Endothelial cell of umbilical vein (primary cell): ENCODE results near the gene TSPEAR. TPM values are rescaled to one million over a fixed set of nuclear protein-coding genes. Genes with fewer than 3 reads are reported as not detected.

ENCODE experiments used
- BruUV-seq: library from RNA; stranded (reverse); fragments of 400-500 nt; replicated peaks from 2 replicates; lab custom pipeline; 2021; lab: Mats Ljungman, UMichigan
- CTCF ChIA-PET: fragments of 300-600, 350-600 bp; sonication (Branson Sonifier 250); formaldehyde crosslinking; loops from one replicate; lab custom pipeline; 2021; ENCODE audit warnings: antibody characterized with exemption, inconsistent platforms; lab: Charles Lee
- POLR2A ChIA-PET: fragments of 300-600, 350-600 bp; sonication (Branson Sonifier 250); formaldehyde crosslinking; loops from one replicate; lab custom pipeline; 2021; ENCODE audit warnings: antibody characterized with exemption, inconsistent platforms; lab: Charles Lee
- DNase-seq: peaks from one replicate; pipeline ENCODE4 v3.0.0-alpha.2; 2011; ENCODE audit warnings: low read depth, low spot score
- FAIRE-seq: peaks from 2 replicates; lab custom pipeline; 2011; peaks lifted over from hg19 to GRCh38; lab: Jason Lieb, UNC
- H2AFZ ChIP-seq: 2 replicates; pipeline ENCODE4 v1.6.0; 2012; ENCODE audit warnings: low read depth, low read length, control low read depth, inconsistent platforms
- H3K27ac ChIP-seq: 2 replicates; pipeline ENCODE4 v1.5.1; 2011; ENCODE audit warnings: low read depth, mild to moderate bottlenecking, control low read depth, low read length, moderate library complexity; ENCODE audit not compliant: insufficient read depth
- H3K27me3 ChIP-seq, 2 experiments: 2 replicates each; pipeline versions ENCODE4 v1.6.0 to v1.6.1; 2011; ENCODE audit warnings: low read length in 2 of 2, mixed read lengths in 1 of 2; ENCODE audit not compliant: control insufficient read depth in 2 of 2, insufficient read depth in 2 of 2
- H3K36me3 ChIP-seq, 2 experiments: 2 replicates in 1 of 2; 3 replicates in 1 of 2; pipeline ENCODE4 v1.5.1; 2011; ENCODE audit warnings: low read length in 2 of 2, mild to moderate bottlenecking in 1 of 2, moderate library complexity in 1 of 2; ENCODE audit not compliant: control insufficient read depth in 2 of 2, insufficient read depth in 2 of 2; ENCODE audit errors: extremely low read depth in 1 of 2
- H3K4me1 ChIP-seq: 3 replicates; pipeline ENCODE4 v1.5.1; 2011; ENCODE audit warnings: mild to moderate bottlenecking, low read length; ENCODE audit not compliant: control insufficient read depth, insufficient read depth; ENCODE audit errors: extremely low read depth
- H3K4me2 ChIP-seq: 2 replicates; pipeline ENCODE4 v1.6.1; 2011; ENCODE audit warnings: low read length, control low read depth, mixed read lengths; ENCODE audit not compliant: insufficient read depth
- H3K4me3 ChIP-seq, 3 experiments: fragments of 200-600 bp in 1 of 3; sonication (generic), shearing (Covaris generic) in 1 of 3; replicated peaks in 1 of 3; 2 replicates each; pipeline ENCODE4 v1.5.1; 2011 to 2016; ENCODE audit warnings: control low read depth in 3 of 3, low read length in 3 of 3, mild to moderate bottlenecking in 2 of 3, inconsistent platforms in 1 of 3, low read depth in 1 of 3, moderate library complexity in 1 of 3; ENCODE audit not compliant: insufficient read depth in 1 of 3
- H3K79me2 ChIP-seq: 2 replicates; pipeline ENCODE4 v1.6.0; 2012; ENCODE audit warnings: low read length, inconsistent platforms; ENCODE audit not compliant: control insufficient read depth, insufficient read depth
- H3K9ac ChIP-seq: replicated peaks from 2 replicates; pipeline ENCODE3; 2011; ENCODE audit warnings: low read length, control low read depth; ENCODE audit not compliant: insufficient read depth; ENCODE audit errors: extremely low read depth
- H3K9me1 ChIP-seq: replicated peaks from 3 replicates; pipeline ENCODE4 v1.6.0; 2011; ENCODE audit warnings: mild to moderate bottlenecking, low read length; ENCODE audit not compliant: control insufficient read depth, insufficient read depth; ENCODE audit errors: extremely low read depth
- H3K9me3 ChIP-seq: replicated peaks from 2 replicates; pipeline ENCODE4 v1.5.1; 2012; ENCODE audit warnings: low read length, inconsistent platforms; ENCODE audit not compliant: control insufficient read depth, insufficient read depth
- H4K20me1 ChIP-seq: replicated peaks from 2 replicates; pipeline ENCODE3; 2011; ENCODE audit warnings: mild to moderate bottlenecking, low read length; ENCODE audit not compliant: control insufficient read depth, insufficient read depth; ENCODE audit errors: extremely low read depth
- EZH2 ChIP-seq: IDR thresholded peaks from 2 replicates; pipeline ENCODE4 v1.6.1; 2012; ENCODE audit warnings: borderline replicate concordance, low read depth, mild to moderate bottlenecking, moderate library complexity, low read length, inconsistent platforms; ENCODE audit not compliant: severe bottlenecking
- FOS ChIP-seq: IDR thresholded peaks from 2 replicates; pipeline ENCODE4 v1.6.1; 2011; ENCODE audit warnings: mild to moderate bottlenecking, low read length, moderate library complexity, borderline replicate concordance; ENCODE audit not compliant: insufficient read depth
- GATA2 ChIP-seq: IDR thresholded peaks from 2 replicates; pipeline ENCODE4 v1.7.0; 2011; ENCODE audit warnings: low read depth, mild to moderate bottlenecking, moderate library complexity, mixed read lengths, low read length; ENCODE audit not compliant: insufficient read length, insufficient read depth
- JUN ChIP-seq: IDR thresholded peaks from 2 replicates; pipeline ENCODE4 v1.6.1; 2011; ENCODE audit warnings: borderline replicate concordance, low read depth; ENCODE audit not compliant: insufficient read length, insufficient read depth
- MYC ChIP-seq: IDR thresholded peaks from one replicate; pipeline ENCODE4 v1.6.1; 2011; ENCODE audit warnings: mild to moderate bottlenecking, low read depth, low read length
- POLR2A ChIP-seq: IDR thresholded peaks from 2 replicates; pipeline ENCODE4 v1.6.1; 2012; ENCODE audit warnings: low read depth, mild to moderate bottlenecking, control low read depth, low read length
- POLR2AphosphoS5 ChIP-seq: IDR thresholded peaks from 2 replicates; pipeline ENCODE4 v1.6.1; 2012; ENCODE audit warnings: low read depth, mild to moderate bottlenecking, control low read depth, low read length, moderate library complexity; ENCODE audit not compliant: insufficient read depth
- dilution Hi-C: fragments of 300-500 bp; cut with MboI; formaldehyde crosslinking; loops from one replicate; pipeline ENCODE4 v1.15.0; 2019; ENCODE audit warnings: low sequenced_read_pairs; ENCODE audit not compliant: extremely low pct_ligation_motif_present
- intact Hi-C: fragments of 100-400 bp; cut with micrococcal nuclease; formaldehyde crosslinking; loops from one replicate; pipeline ENCODE4 v1.10.0; 2022
- polyA plus RNA-seq, 4 experiments: library from polyadenylated mRNA; depleted of rRNA in 3 of 4; stranded (reverse) in 3 of 4; unstranded in 1 of 4; fragments of >200 nt; gene quantifications; 2 replicates each; pipeline versions ENCODE4 v1.2.1 to v1.2.3, GENCODE V29; 2011 to 2012; ENCODE audit warnings: missing spikeins in 1 of 4
- total RNA-seq: library from RNA; stranded (reverse); gene quantifications from 2 replicates; pipeline ENCODE4 v1.2.3, GENCODE V29; 2021
- TF ChIP-seq, protein P1 (sequence below), 2 donors: IDR thresholded peaks; 1 replicate in 1 of 2; 2 replicates in 1 of 2; pipeline ENCODE4 v1.5.1; 2011; ENCODE audit warnings: low read length in 2 of 2, mild to moderate bottlenecking in 2 of 2, moderate library complexity in 2 of 2, control low read depth in 1 of 2, inconsistent platforms in 1 of 2, low read depth in 1 of 2; ENCODE audit not compliant: insufficient read depth in 1 of 2; ENCODE audit errors: extremely low read depth in 1 of 2
- TF ChIP-seq, protein P2 (sequence below): IDR thresholded peaks from 2 replicates; pipeline ENCODE4 v1.6.1; 2011; ENCODE audit not compliant: insufficient read depth, insufficient read length

Gene TSPEAR
- total and polyA plus RNA-seq, 2 donors (not counting 3 experiments of a cell fraction or from before 2014, with no cell fraction given): 0.01 TPM; not detected in 1

DNA sequence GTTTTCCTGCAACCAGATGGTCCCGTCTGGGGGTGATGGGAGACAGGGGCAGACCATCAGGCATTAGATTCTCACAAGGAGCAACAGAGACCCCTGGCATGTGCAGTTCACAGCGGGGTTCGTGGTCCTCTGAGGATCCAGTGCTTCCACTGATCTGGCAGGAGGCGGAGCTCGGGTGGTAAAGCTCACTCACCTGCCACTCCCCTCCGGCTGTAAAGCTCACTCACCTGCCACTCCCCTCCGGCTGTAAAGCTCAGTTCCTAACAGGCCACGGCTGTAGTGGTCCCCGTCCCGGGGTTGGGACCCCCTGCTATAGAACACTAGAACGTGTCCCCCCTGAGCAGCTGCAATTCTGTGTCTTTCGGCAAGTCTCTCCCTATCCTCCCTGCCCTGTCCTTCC, 9.8 kb downstream of the TSPEAR start:
- Histone ChIP-seq H3K9me1 (no peaks in the 10 kb centered on the region), H3K27ac (no peak overlapping the region), H3K9ac (no peak overlapping the region), H3K4me1 (no peaks in the 10 kb centered on the region), H3K79me2 (no peaks in the 10 kb centered on the region), H3K36me3 (no peaks in the 10 kb centered on the region), H3K4me3 (no peak overlapping the region), H4K20me1 (no peaks in the 10 kb centered on the region), H3K4me2 (no peak overlapping the region), H2AFZ (no peak overlapping the region), H3K9me3 (no peaks in the 10 kb centered on the region), H3K27me3 (peaks cover 47% of the 10 kb centered on the region in 2 experiments)
- TF ChIP-seq, protein P1, sequence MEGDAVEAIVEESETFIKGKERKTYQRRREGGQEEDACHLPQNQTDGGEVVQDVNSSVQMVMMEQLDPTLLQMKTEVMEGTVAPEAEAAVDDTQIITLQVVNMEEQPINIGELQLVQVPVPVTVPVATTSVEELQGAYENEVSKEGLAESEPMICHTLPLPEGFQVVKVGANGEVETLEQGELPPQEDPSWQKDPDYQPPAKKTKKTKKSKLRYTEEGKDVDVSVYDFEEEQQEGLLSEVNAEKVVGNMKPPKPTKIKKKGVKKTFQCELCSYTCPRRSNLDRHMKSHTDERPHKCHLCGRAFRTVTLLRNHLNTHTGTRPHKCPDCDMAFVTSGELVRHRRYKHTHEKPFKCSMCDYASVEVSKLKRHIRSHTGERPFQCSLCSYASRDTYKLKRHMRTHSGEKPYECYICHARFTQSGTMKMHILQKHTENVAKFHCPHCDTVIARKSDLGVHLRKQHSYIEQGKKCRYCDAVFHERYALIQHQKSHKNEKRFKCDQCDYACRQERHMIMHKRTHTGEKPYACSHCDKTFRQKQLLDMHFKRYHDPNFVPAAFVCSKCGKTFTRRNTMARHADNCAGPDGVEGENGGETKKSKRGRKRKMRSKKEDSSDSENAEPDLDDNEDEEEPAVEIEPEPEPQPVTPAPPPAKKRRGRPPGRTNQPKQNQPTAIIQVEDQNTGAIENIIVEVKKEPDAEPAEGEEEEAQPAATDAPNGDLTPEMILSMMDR (IDR thresholded peaks at IDR 0.05; ENCODE audit: extremely low read depth in 1 of 2, insufficient read depth in 1 of 2, low read depth in 1 of 2, low read length in 2 of 2): no peak
- TF ChIP-seq FOS (no peak), MYC (no peak), POLR2AphosphoS5 (no peak), EZH2 (no peak)
- POLR2A ChIA-PET: no interaction called here
- DNase-seq: no peak
- CTCF ChIA-PET: interaction anchor here (0.6 to 1.2 kb wide), 3 partner anchors 10 to 92 kb away, joined by 3 read pairs; no protein-coding TSS in a partner anchor
- no TSS peak for BruUV-seq
- dilution Hi-C loops (no loop called here), intact Hi-C loops (no loop called here)
- FAIRE-seq: no peak

GRCh38 chr21:44701023-44701400, 10.4 kb downstream of the TSPEAR start:
- Histone ChIP-seq H3K9me3 (no peaks in the 10 kb centered on the region), H3K27ac (no peak overlapping the region), H3K9ac (no peak overlapping the region), H3K4me2 (no peak overlapping the region), H3K79me2 (no peaks in the 10 kb centered on the region), H2AFZ (no peak overlapping the region), H3K4me3 (no peak overlapping the region), H3K27me3 (peaks cover 42 to 44% of the 10 kb centered on the region in 2 experiments), H4K20me1 (no peaks in the 10 kb centered on the region), H3K4me1 (no peaks in the 10 kb centered on the region), H3K36me3 (no peaks in the 10 kb centered on the region), H3K9me1 (no peaks in the 10 kb centered on the region)
- FAIRE-seq: no peak
- DNase-seq: no peak
- no TSS peak for BruUV-seq
- TF ChIP-seq MYC (no peak), POLR2A (no peak), GATA2 (no peak), EZH2 (no peak), JUN (no peak), FOS (no peak), POLR2AphosphoS5 (no peak)
- TF ChIP-seq, protein P2, sequence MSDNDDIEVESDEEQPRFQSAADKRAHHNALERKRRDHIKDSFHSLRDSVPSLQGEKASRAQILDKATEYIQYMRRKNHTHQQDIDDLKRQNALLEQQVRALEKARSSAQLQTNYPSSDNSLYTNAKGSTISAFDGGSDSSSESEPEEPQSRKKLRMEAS: no peak
- TF ChIP-seq, protein P1 (IDR thresholded peaks at IDR 0.05; ENCODE audit: extremely low read depth in 1 of 2, insufficient read depth in 1 of 2, low read depth in 1 of 2, low read length in 2 of 2): no peak
- POLR2A ChIA-PET: no interaction called here
- intact Hi-C loops: no loop called here
- CTCF ChIA-PET: interaction anchor here (0.6 to 1.2 kb wide), 3 partner anchors 11 to 92 kb away, joined by 3 read pairs; no protein-coding TSS in a partner anchor
- dilution Hi-C loops: no loop called here
